PC-9 (cell line): Measurements from ENCODE around the gene OR2G3.

Experiments
- EZH2 ChIP-seq: fragments of 200-600 bp; sonication (generic); IDR thresholded peaks from 2 replicates; pipeline ENCODE4 v1.8.0; 2017; ENCODE audit warnings: antibody characterized with exemption, low read depth
- TF ChIP-seq, protein P1 (sequence below): fragments of 200-600 bp; sonication (generic); conservative IDR thresholded peaks from 2 replicates; pipeline ENCODE4 v1.6.1; 2017; ENCODE audit warnings: mixed run types, antibody characterized with exemption, mild to moderate bottlenecking, moderate library complexity

GRCh38 chr1:247639381-247639981 lies 34.1 kb downstream of the OR2G3 start:
- TF ChIP-seq, protein P1, sequence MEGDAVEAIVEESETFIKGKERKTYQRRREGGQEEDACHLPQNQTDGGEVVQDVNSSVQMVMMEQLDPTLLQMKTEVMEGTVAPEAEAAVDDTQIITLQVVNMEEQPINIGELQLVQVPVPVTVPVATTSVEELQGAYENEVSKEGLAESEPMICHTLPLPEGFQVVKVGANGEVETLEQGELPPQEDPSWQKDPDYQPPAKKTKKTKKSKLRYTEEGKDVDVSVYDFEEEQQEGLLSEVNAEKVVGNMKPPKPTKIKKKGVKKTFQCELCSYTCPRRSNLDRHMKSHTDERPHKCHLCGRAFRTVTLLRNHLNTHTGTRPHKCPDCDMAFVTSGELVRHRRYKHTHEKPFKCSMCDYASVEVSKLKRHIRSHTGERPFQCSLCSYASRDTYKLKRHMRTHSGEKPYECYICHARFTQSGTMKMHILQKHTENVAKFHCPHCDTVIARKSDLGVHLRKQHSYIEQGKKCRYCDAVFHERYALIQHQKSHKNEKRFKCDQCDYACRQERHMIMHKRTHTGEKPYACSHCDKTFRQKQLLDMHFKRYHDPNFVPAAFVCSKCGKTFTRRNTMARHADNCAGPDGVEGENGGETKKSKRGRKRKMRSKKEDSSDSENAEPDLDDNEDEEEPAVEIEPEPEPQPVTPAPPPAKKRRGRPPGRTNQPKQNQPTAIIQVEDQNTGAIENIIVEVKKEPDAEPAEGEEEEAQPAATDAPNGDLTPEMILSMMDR = no peak
- TF ChIP-seq EZH2 = no peak
